Measurements from ENCODE around the gene CSRP1. TPM values are rescaled to one million over a fixed set of nuclear protein-coding genes. Genes with fewer than 3 reads are reported as not detected.

Gene CSRP1
- total and polyA plus RNA-seq, 2 of the 13 experiments (the other 11 are each of a cell fraction or from before 2014, with no cell fraction given): 17.7 to 68.9 TPM

DNA sequence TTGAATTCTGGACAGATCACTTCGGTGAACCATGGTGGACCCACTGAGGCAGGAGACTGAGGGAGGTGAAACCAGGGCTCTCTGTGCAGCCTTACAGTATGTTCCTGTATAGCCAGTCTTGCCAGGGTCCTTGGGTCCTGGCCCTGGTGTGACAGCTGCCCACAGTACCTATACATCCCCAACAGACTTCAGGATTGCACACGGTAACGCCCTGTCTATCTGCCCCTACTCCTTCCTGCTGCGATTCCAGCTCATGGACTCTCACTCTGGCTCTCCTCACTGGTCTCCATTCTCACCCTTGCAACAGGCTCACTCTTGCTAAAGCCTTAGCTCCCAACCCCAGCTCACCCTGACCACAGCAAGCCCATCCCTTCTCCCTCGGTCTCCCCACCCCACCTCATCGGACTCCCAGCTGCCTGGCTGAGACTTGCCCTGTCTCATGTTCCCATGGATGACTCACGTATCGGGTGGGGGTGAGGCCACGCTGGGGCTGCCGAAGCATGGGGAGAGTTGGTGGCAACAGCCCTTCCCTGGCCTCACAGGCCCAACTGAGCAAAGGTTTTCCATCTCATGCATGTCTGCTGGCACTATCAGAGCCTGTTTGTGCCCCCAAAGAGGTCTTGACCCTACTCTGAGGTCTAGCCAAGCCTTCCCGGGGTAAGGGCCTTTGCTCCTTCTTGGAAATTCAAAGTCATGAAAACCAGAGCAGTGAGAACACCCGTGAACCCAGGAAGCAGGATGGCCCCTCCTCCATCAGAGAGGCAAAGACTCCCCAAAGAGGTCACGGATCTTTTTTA, 45.1 kb downstream of the CSRP1 start (continued):
- TF ChIP-seq, protein P1, sequence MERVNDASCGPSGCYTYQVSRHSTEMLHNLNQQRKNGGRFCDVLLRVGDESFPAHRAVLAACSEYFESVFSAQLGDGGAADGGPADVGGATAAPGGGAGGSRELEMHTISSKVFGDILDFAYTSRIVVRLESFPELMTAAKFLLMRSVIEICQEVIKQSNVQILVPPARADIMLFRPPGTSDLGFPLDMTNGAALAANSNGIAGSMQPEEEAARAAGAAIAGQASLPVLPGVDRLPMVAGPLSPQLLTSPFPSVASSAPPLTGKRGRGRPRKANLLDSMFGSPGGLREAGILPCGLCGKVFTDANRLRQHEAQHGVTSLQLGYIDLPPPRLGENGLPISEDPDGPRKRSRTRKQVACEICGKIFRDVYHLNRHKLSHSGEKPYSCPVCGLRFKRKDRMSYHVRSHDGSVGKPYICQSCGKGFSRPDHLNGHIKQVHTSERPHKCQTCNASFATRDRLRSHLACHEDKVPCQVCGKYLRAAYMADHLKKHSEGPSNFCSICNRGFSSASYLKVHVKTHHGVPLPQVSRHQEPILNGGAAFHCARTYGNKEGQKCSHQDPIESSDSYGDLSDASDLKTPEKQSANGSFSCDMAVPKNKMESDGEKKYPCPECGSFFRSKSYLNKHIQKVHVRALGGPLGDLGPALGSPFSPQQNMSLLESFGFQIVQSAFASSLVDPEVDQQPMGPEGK (CRISPR knock-in tag; IDR thresholded peaks at IDR 0.05): peak; percentile 73
- TF ChIP-seq TGIF2 (CRISPR knock-in tag; IDR thresholded peaks at IDR 0.05): 0 out of 2 replicates have a peak, but pooled peaks have one; percentile 41
- no peak for TF ChIP-seq HES4 (CRISPR knock-in tag; IDR thresholded peaks at IDR 0.05; ENCODE audit: borderline replicate concordance)
- no peak for TF ChIP-seq ZNF558 (CRISPR knock-in tag; IDR thresholded peaks at IDR 0.05; ENCODE audit: borderline replicate concordance)
- no peak for TF ChIP-seq FOXJ3 (CRISPR knock-in tag; IDR thresholded peaks at IDR 0.05; ENCODE audit: borderline replicate concordance)
- TF ChIP-seq FOSL1 (CRISPR knock-in tag; IDR thresholded peaks at IDR 0.05; ENCODE audit: borderline replicate concordance): peak; percentile 46; the same call in 1 of the 2 replicates
- peak; percentile 57 for TF ChIP-seq AGO2 (optimal IDR thresholded peaks at IDR 0.05; ENCODE audit: low read depth, low read length)
- TF ChIP-seq, protein P2, sequence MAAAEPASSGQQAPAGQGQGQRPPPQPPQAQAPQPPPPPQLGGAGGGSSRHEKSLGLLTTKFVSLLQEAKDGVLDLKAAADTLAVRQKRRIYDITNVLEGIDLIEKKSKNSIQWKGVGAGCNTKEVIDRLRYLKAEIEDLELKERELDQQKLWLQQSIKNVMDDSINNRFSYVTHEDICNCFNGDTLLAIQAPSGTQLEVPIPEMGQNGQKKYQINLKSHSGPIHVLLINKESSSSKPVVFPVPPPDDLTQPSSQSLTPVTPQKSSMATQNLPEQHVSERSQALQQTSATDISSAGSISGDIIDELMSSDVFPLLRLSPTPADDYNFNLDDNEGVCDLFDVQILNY (CRISPR knock-in tag; conservative IDR thresholded peaks at IDR 0.05): no peak
- no peak for TF ChIP-seq CCDC6 (CRISPR knock-in tag; IDR thresholded peaks at IDR 0.05)
- no peak for TF ChIP-seq ZSCAN29 (CRISPR knock-in tag; conservative IDR thresholded peaks at IDR 0.05)
- TF ChIP-seq, protein P3, sequence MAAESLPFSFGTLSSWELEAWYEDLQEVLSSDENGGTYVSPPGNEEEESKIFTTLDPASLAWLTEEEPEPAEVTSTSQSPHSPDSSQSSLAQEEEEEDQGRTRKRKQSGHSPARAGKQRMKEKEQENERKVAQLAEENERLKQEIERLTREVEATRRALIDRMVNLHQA (CRISPR knock-in tag; IDR thresholded peaks at IDR 0.05): no peak
- TF ChIP-seq HDAC6 (IDR thresholded peaks at IDR 0.05; ENCODE audit: low read depth, low read length): no peak
- no peak for TF ChIP-seq ZNF652 (CRISPR knock-in tag; IDR thresholded peaks at IDR 0.05; ENCODE audit: borderline replicate concordance, low read depth)
- TF ChIP-seq ZNF329 (CRISPR knock-in tag; IDR thresholded peaks at IDR 0.05; ENCODE audit: low read depth): no peak
- TF ChIP-seq ELF1 (CRISPR knock-in tag; IDR thresholded peaks at IDR 0.05): no peak
- TF ChIP-seq, protein P4, sequence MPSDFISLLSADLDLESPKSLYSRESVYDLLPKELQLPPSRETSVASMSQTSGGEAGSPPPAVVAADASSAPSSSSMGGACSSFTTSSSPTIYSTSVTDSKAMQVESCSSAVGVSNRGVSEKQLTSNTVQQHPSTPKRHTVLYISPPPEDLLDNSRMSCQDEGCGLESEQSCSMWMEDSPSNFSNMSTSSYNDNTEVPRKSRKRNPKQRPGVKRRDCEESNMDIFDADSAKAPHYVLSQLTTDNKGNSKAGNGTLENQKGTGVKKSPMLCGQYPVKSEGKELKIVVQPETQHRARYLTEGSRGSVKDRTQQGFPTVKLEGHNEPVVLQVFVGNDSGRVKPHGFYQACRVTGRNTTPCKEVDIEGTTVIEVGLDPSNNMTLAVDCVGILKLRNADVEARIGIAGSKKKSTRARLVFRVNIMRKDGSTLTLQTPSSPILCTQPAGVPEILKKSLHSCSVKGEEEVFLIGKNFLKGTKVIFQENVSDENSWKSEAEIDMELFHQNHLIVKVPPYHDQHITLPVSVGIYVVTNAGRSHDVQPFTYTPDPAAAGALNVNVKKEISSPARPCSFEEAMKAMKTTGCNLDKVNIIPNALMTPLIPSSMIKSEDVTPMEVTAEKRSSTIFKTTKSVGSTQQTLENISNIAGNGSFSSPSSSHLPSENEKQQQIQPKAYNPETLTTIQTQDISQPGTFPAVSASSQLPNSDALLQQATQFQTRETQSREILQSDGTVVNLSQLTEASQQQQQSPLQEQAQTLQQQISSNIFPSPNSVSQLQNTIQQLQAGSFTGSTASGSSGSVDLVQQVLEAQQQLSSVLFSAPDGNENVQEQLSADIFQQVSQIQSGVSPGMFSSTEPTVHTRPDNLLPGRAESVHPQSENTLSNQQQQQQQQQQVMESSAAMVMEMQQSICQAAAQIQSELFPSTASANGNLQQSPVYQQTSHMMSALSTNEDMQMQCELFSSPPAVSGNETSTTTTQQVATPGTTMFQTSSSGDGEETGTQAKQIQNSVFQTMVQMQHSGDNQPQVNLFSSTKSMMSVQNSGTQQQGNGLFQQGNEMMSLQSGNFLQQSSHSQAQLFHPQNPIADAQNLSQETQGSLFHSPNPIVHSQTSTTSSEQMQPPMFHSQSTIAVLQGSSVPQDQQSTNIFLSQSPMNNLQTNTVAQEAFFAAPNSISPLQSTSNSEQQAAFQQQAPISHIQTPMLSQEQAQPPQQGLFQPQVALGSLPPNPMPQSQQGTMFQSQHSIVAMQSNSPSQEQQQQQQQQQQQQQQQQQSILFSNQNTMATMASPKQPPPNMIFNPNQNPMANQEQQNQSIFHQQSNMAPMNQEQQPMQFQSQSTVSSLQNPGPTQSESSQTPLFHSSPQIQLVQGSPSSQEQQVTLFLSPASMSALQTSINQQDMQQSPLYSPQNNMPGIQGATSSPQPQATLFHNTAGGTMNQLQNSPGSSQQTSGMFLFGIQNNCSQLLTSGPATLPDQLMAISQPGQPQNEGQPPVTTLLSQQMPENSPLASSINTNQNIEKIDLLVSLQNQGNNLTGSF (CRISPR knock-in tag; IDR thresholded peaks at IDR 0.05): no peak
- 0 out of 2 replicates have a peak, but pooled peaks have one; percentile 65 for TF ChIP-seq SSRP1 (CRISPR knock-in tag; IDR thresholded peaks at IDR 0.05)
- no peak for TF ChIP-seq ZNF782 (CRISPR knock-in tag; IDR thresholded peaks at IDR 0.05; ENCODE audit: borderline replicate concordance)
- TF ChIP-seq PAF1 (CRISPR knock-in tag; IDR thresholded peaks at IDR 0.05): no peak
- TF ChIP-seq, protein P5, sequence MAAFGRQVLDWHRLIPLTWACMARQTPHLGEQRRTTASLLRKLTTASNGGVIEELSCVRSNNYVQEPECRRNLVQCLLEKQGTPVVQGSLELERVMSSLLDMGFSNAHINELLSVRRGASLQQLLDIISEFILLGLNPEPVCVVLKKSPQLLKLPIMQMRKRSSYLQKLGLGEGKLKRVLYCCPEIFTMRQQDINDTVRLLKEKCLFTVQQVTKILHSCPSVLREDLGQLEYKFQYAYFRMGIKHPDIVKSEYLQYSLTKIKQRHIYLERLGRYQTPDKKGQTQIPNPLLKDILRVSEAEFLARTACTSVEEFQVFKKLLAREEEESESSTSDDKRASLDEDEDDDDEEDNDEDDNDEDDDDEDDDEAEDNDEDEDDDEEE (CRISPR knock-in tag; IDR thresholded peaks at IDR 0.05): no peak
